Psoas muscle (tissue), 8 donors: ENCODE data around the gene OST4. TPM values are rescaled to one million over a fixed set of nuclear protein-coding genes. Genes with fewer than 3 reads are reported as not detected.

Experiments used
- ATAC-seq, 4 donors: fragments of 200-7000 bp; cut with Tn5 transposase; one replicate each; pipeline ENCODE4 v1.9.1; 2020; ENCODE audit warnings: moderate library complexity in 3 of 4, mild to moderate bottlenecking in 2 of 4
- DNase-seq, 2 donors: peaks; one replicate each; pipeline ENCODE4 v3.0.0-alpha.2; 2020
- H3K27ac ChIP-seq: fragments of 200-600 bp; one replicate; pipeline ENCODE4 v1.8.0; 2022
- H3K27me3 ChIP-seq, 3 donors: fragments of 200-600 bp in 1 of 3; one replicate each; pipeline versions ENCODE4 v1.6.1 to v1.8.0; 2013 to 2022; ENCODE audit warnings: low read length in 2 of 3, mild to moderate bottlenecking in 2 of 3, moderate library complexity in 1 of 3; ENCODE audit not compliant: insufficient read depth in 3 of 3
- H3K36me3 ChIP-seq, 2 donors: fragments of 200-600 bp in 1 of 2; one replicate each; pipeline versions ENCODE4 v1.6.1 to v1.8.0; 2013 to 2022; ENCODE audit warnings: low read depth in 1 of 2, mild to moderate bottlenecking in 1 of 2, moderate library complexity in 1 of 2; ENCODE audit not compliant: insufficient read depth in 1 of 2
- H3K4me1 ChIP-seq: fragments of 200-600 bp; one replicate; pipeline ENCODE4 v1.8.0; 2022
- H3K4me3 ChIP-seq: fragments of 200-600 bp; one replicate; pipeline ENCODE4 v1.8.0; 2022; ENCODE audit warnings: mild to moderate bottlenecking
- H3K9me3 ChIP-seq: fragments of 200-600 bp; one replicate; pipeline ENCODE4 v1.8.0; 2022
- WGBS, 3 donors: extraction: QIAGEN DNeasy Blood & Tissue Kit; methylation state at CpG; one replicate each; pipeline versions ENCODE4 v1.1.6 to v1.1.7; 2013; 5-methylcytosine and 5-hydroxymethylcytosine counted together
- intact Hi-C, 2 donors: fragments of 100-400 bp; cut with DNase I; formaldehyde crosslinking; loops; one replicate each; pipeline versions ENCODE4 v1.11.0 to v1.14.2; 2022
- polyA plus RNA-seq, 3 donors: library from polyadenylated mRNA; stranded (reverse); fragments of 200-250 nt; gene quantifications; one replicate each; pipeline ENCODE4 v1.2.3, GENCODE V29; 2013
- total RNA-seq, 4 donors: library from RNA; stranded (reverse); fragmentation: NEBNext Ultra II Directional in 2 of 4; extraction: Animal tissue kit (Norgen Biotek cat#: 25700) in 2 of 4; gene quantifications; one replicate each; pipeline versions ENCODE4 v1.2.1 to v1.2.4, GENCODE V29; 2021 to 2023
- TF ChIP-seq, protein P1 (sequence below): fragments of 200-600 bp; IDR thresholded peaks from one replicate; pipeline ENCODE4 v1.8.0; 2022; ENCODE audit warnings: antibody characterized with exemption
- donor health status: healthy with polysubstance abuse.
- donor health status: DM: no; HTN: no; CAD: no; lungs with moderate emphysema.
- donor health status: Bipolar disorder and iron deficiency.
- donor health status: healthy.
- donor health status: DM: yes; HTN: yes; CAD: no.
- donor health status: DM: no; HTN: no; CAD: no.
- donor health status: DM: no; HTN: no; CAD: no.
- donor health status: DM: yes; HTN: yes; CAD: no.

Gene OST4
- total and polyA plus RNA-seq, 7 donors: 186 to 396 (median 280) TPM

DNA sequence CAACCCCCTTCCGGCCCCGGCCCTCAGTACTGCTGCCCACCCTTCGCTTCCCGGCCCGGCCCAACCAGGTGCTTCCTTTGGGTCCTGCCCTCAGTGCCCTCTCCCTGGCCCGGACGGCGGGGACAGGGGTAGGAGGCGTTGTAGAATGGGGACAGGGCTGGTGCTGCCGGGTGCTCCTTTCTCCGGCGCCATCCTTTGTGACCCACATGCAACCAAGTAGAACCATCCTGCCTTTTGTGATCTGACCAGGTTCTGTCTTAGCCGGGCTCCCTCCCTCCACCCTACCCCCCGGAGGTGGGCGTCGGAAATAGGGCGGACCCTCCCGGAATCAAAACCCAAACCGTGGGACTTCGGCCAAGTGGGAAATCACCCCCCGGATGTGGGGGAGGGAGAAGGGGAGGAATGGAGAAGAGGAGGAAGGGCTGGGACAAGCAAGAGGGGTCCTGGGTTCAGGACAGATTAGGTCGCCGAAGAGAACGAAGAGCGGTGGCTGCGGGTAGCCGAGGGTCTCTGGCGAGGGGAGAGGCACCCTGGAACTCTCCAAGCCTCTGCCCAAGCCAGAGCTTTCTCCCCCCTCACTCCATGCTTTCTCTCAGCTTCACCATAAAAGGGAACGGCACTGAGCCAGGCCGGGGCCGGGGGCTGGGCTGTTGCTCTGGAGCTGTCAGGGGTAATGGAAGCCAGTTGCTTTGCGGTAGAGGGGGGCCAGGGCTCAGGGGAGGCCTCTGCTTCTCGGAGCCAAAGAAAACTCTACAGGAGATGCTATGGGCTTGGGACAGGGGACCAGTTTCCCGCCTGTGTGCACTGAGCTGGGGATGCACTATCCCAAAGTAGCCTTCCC is 756 bp upstream of the OST4 start:
- peaks cover 16% of the 10 kb centered on the region for H3K4me1 ChIP-seq
- peaks cover 6 to 30% of the 10 kb centered on the region in 2 donors for H3K36me3 ChIP-seq
- ATAC-seq (peak in 1 of 4 donors; percentile 1), DNase-seq (peak; percentile 44 to 69)
- intact Hi-C loops: loop anchor here in 1 of 2 donors (2.0 kb wide), 1 partner anchor 19 kb away; no protein-coding TSS in a partner anchor
- TF ChIP-seq, protein P1, sequence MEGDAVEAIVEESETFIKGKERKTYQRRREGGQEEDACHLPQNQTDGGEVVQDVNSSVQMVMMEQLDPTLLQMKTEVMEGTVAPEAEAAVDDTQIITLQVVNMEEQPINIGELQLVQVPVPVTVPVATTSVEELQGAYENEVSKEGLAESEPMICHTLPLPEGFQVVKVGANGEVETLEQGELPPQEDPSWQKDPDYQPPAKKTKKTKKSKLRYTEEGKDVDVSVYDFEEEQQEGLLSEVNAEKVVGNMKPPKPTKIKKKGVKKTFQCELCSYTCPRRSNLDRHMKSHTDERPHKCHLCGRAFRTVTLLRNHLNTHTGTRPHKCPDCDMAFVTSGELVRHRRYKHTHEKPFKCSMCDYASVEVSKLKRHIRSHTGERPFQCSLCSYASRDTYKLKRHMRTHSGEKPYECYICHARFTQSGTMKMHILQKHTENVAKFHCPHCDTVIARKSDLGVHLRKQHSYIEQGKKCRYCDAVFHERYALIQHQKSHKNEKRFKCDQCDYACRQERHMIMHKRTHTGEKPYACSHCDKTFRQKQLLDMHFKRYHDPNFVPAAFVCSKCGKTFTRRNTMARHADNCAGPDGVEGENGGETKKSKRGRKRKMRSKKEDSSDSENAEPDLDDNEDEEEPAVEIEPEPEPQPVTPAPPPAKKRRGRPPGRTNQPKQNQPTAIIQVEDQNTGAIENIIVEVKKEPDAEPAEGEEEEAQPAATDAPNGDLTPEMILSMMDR: no peak
- H3K4me3 ChIP-seq: peak overlapping the region; percentile 90
- no peaks in the 10 kb centered on the region for H3K9me3 ChIP-seq
- peak overlapping the region; percentile 88 for H3K27ac ChIP-seq
- no peaks in the 10 kb centered on the region for H3K27me3 ChIP-seq
- WGBS, 3 donors: 6 to 8% (median 7%) methylated on average over 29 to 34 of the region's 34 CpGs

DNA sequence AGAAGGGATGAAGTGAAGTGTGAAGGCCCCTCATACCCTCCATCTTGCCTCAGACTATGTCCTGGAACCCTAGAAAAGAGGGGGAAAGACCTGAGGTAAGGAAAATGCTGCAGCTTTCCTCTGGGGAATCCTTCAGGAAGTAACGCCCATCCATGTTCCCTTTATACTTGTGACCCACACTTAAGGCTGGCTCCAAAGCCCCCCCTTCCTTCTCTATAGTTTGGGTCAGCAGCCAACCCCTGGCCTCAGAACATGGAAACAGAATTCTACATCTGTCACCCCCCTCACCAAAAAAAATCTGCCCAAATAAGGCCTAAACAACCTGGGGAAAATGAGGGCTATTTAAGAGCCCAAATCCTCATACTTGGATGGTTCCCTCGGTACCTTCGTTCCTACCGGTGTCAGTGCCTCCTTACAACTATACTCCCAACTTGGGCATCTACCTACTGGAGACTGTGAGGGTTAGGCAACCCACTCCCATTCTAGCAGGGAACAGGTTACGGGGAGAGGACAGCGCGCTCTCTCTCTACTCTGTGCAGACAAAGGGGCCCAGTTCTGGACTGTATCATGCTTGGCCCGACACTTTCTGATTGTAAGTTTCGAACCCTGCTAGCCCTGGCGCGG is 689 bp downstream of the OST4 start:
- WGBS, 3 donors: 2 to 4% (median 3%) methylated on average over 11 of the region's 11 CpGs
- ATAC-seq: peak; percentile 2 to 7 (median 2)
- Histone ChIP-seq H3K4me3 (peak overlapping the region; percentile 90), H3K36me3 (peaks cover 6 to 41% of the 10 kb centered on the region in 2 donors), H3K27me3 (no peaks in the 10 kb centered on the region), H3K4me1 (peaks cover 16% of the 10 kb centered on the region), H3K27ac (peak overlapping the region; percentile 88), H3K9me3 (no peaks in the 10 kb centered on the region)
- TF ChIP-seq, protein P1: no peak
- no peak for DNase-seq
- intact Hi-C loops: loop anchor here in 1 of 2 donors (2.0 kb wide), 1 partner anchor 18 kb away; no protein-coding TSS in a partner anchor

DNA sequence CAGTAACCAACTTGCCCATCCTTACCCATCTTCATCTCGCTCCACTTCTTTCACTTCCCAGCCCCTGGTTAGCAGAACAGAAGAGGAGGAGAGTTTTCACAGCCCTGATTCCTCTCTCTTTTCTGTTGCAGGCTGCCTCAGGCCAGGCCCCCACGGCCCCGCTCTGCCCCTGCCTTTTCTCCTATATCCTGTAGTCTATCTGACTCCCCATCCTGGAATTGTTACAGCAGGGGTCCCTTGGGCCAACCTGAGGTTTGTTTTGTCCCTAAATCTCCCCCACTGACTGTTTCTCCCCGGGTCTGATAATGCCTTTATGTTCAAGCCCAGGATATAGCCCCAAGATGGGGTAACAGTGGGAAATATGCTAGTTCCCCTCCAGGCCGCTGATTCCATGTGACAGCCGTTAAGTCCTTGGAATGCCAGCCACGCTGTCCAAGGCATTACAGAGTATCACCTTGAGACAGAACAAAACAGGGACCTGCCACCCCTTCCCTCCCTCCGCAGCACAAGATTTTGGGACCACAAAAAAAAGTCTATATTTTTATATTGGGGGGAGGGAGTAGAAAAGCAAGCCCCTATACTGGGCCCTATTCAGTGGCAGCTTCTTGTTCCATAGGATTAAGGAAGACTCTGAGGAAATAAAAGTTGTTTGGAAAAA is 1.4 kb downstream of the OST4 start:
- H3K27me3 ChIP-seq: no peaks in the 10 kb centered on the region
- peaks cover 16% of the 10 kb centered on the region for H3K4me1 ChIP-seq
- TF ChIP-seq, protein P1: no peak
- intact Hi-C loops: loop anchor here in 1 of 2 donors (2.0 kb wide), 1 partner anchor 17 kb away; no protein-coding TSS in a partner anchor
- H3K4me3 ChIP-seq: peak overlapping the region; percentile 90
- DNase-seq: no peak
- no peaks in the 10 kb centered on the region for H3K9me3 ChIP-seq
- no peak overlapping the region for H3K27ac ChIP-seq
- WGBS, 3 donors: 76 to 80% (median 79%) methylated on average over 8 of the region's 8 CpGs
- H3K36me3 ChIP-seq: peaks cover 6 to 48% of the 10 kb centered on the region in 2 donors
- ATAC-seq: no peak

DNA sequence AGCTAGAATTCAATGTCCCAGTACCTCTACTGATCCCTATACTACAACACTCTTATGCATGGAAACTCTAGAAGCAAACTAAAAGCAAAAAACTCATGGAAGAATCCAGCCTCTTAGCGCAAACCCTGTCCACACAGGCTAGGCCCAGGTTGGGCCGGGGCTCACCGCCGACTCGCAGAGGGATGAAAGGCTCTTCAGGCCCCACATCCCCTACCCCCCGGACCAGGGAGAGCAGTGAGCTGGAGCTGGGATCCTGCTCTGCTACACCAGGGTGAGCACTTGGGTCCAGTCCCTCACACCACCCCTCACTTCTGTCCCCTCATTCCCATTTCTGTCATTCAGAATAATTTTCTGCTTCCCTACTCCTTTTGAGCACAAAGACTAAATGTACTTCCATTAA is 2.0 kb downstream of the OST4 start:
- intact Hi-C loops: no loop called here
- H3K4me3 ChIP-seq: no peak overlapping the region

More for the DNA sequence above, 2.0 kb downstream of the OST4 start:
- no peak overlapping the region for H3K27ac ChIP-seq
- H3K27me3 ChIP-seq: no peaks in the 10 kb centered on the region
- TF ChIP-seq, protein P1: no peak
- DNase-seq: no peak
- no peak for ATAC-seq
- H3K36me3 ChIP-seq: peaks cover 6 to 50% of the 10 kb centered on the region in 2 donors
- no peaks in the 10 kb centered on the region for H3K9me3 ChIP-seq
- 86 to 94% (median 94%) methylated on average over 6 of the region's 6 CpGs for WGBS, 3 donors
- peaks cover 16% of the 10 kb centered on the region for H3K4me1 ChIP-seq
